ENCODE results near the gene ZNF670.
A peak's percentile ranks its signal among the peaks of the same experiment; 100 is the strongest.
"Not testable (repeated sequence)": the region's sequence is repeated elsewhere in the genome, so short reads cannot be mapped to it uniquely, and the experiment has no call there.

ZNF670 gene

DNA sequence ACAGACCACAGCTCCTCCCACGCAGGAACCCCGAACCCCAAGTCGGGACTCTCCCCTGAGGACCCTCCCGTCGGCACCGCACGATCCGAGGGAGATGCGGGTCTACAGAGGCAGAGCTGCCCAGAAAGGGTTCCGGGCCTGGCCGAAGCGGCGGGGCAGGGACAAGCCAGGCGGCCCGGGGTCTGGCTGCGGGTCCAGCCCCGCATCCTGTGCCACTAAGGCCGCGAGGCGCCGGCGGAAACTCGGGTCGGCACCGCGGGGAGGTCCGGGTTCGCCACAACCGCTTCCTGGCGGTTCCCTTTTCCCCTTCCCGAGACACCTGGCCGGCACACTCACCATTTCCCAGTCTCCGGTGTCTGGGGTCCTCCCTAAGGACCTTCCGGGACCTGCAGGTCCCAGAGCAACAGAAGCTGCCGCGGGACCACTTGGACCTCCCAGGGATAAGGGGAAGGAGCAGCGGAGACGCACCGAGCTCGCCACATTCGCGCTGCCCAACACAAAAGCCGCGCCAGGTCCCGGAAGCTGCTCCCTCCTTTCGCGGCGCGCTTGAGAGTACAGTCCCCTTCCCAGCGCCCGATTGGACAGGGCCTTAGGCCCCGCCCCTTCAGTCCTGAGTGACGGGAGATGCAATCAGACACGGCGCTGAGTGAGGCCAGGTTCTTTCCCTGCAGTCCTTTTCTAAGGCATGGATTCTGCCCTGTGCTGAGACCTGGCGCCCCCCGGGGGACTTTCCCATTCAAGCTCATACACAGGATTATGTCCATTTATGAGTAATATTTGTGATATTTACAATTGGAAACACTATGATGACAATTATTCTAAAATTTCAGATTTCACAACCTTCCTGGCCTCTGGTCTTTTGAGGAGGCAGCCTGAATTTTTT, at the start of gene ZNF670:
Gene ZNF670, minus strand, starts transcription at position 554 of the 883 bp plus-strand sequence. Its CDS starts 215 bp downstream, at position 339.
- H3K36me3 ChIP-seq (ENCODE audit: low read depth): no peaks in the 10 kb centered on the region
- TF ChIP-seq, protein P1, sequence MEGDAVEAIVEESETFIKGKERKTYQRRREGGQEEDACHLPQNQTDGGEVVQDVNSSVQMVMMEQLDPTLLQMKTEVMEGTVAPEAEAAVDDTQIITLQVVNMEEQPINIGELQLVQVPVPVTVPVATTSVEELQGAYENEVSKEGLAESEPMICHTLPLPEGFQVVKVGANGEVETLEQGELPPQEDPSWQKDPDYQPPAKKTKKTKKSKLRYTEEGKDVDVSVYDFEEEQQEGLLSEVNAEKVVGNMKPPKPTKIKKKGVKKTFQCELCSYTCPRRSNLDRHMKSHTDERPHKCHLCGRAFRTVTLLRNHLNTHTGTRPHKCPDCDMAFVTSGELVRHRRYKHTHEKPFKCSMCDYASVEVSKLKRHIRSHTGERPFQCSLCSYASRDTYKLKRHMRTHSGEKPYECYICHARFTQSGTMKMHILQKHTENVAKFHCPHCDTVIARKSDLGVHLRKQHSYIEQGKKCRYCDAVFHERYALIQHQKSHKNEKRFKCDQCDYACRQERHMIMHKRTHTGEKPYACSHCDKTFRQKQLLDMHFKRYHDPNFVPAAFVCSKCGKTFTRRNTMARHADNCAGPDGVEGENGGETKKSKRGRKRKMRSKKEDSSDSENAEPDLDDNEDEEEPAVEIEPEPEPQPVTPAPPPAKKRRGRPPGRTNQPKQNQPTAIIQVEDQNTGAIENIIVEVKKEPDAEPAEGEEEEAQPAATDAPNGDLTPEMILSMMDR (IDR thresholded peaks at IDR 0.05; ENCODE audit: poor library complexity, severe bottlenecking): peak; percentile 40
- peak; percentile 92 for DNase-seq (ENCODE audit: low spot score)
- peak within 1 kb of the TSS; percentile 24 for H3K27ac ChIP-seq (ENCODE audit: poor library complexity, severe bottlenecking)
- H3K4me1 ChIP-seq (ENCODE audit: insufficient read depth, poor library complexity, severe bottlenecking): peaks cover 3% of the 10 kb centered on the region
- H3K27me3 ChIP-seq (ENCODE audit: insufficient read depth, poor library complexity, severe bottlenecking): no peaks in the 10 kb centered on the region
- H3K9me3 ChIP-seq (ENCODE audit: severe bottlenecking): no peaks in the 10 kb centered on the region
- peak within 1 kb of the TSS; percentile 50 for H3K4me3 ChIP-seq (ENCODE audit: severe bottlenecking)
- peak; percentile 99 for ATAC-seq (ENCODE audit: low read depth)

DNA sequence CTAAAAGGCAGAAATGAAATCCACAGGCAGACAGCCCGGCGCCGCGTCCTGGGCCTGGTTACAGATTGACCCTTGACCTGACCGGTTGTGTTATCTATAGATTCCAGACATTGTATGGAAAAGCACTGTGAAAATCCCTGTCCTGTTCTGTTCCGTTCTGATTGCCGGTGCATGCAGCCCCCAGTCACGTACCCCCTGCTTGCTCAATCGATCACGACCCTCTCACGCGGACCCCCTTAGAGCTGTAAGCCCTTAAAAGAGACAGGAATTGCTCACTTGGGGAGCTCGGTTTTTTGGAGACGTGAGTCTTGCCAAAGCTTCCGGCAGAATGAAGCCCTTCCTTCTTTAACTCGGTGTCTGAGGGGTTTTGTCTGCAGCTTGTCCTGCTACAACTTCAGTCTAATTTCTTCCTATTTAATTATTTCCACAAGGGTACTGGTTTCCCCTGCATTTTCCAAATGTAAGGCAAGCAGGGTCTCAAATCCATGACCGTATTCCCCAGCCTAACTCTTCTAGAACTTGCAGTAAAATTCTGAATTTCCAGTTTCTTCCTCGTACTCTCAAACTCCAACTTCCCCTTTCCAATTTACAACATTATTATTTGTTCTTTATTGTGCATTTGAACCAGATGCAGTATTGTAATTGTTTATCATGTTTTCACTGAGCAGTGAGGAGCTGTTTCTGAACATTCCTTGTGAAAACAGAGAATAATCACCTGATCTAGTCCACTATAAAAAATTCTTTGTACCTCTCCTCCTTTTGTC, 49.1 kb upstream of the ZNF670 start:
- H3K27ac ChIP-seq (ENCODE audit: poor library complexity, severe bottlenecking); H3K4me1 ChIP-seq (ENCODE audit: insufficient read depth, poor library complexity, severe bottlenecking); DNase-seq (ENCODE audit: low spot score); H3K36me3 ChIP-seq (ENCODE audit: low read depth); H3K27me3 ChIP-seq (ENCODE audit: insufficient read depth, poor library complexity, severe bottlenecking); H3K4me3 ChIP-seq (ENCODE audit: severe bottlenecking); H3K9me3 ChIP-seq (ENCODE audit: severe bottlenecking); ATAC-seq (ENCODE audit: low read depth): not testable (repeated sequence)

DNA sequence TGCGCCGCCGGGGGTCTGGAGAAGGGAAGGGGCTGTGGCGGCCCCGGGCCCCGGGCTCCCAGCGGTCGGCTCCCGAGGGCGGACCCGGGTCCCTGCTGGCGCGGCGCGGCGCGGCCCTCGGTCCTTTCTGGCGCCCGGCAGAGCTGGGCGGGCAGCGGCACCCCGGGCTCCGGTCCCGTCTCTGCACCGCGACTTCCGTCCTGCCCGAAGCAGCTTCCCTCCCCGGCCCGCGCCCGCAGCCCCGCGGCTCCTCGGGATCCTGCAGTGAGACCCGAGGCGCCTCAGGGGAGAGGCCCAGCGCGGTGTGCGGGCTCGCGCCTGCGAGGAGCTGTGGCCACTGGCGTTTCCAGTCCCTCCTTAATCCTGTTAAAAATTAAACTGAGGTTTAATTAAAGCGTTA, 48.0 kb upstream of the ZNF670 start:
- not testable (repeated sequence) for H3K4me1 ChIP-seq (ENCODE audit: insufficient read depth, poor library complexity, severe bottlenecking); DNase-seq (ENCODE audit: low spot score); H3K9me3 ChIP-seq (ENCODE audit: severe bottlenecking); H3K27me3 ChIP-seq (ENCODE audit: insufficient read depth, poor library complexity, severe bottlenecking); H3K4me3 ChIP-seq (ENCODE audit: severe bottlenecking); H3K27ac ChIP-seq (ENCODE audit: poor library complexity, severe bottlenecking); H3K36me3 ChIP-seq (ENCODE audit: low read depth)
- ATAC-seq (ENCODE audit: low read depth): peak; percentile 70

DNA sequence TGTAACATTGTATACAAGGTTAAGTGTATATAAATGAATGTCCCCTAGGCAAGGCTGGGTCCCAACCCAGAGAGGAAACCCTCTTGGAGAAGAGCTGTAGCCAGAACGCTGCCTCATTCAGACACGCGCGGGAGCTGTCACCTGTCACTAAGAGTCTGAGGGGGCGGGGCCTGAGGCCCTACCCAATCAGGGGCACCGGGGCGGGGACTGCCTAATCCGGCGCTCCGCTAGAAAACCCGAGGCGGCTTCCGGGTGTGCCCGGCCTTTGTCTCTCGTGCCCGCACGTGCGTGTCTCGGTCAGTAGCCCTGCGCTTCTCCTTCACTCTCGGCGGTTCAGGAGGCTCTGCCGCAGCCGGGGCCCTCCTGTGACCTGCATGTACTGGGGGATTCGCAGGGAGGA, 47.6 kb upstream of the ZNF670 start:
- not testable (repeated sequence) for H3K36me3 ChIP-seq (ENCODE audit: low read depth); H3K4me1 ChIP-seq (ENCODE audit: insufficient read depth, poor library complexity, severe bottlenecking); DNase-seq (ENCODE audit: low spot score); H3K27me3 ChIP-seq (ENCODE audit: insufficient read depth, poor library complexity, severe bottlenecking); H3K4me3 ChIP-seq (ENCODE audit: severe bottlenecking); H3K9me3 ChIP-seq (ENCODE audit: severe bottlenecking); H3K27ac ChIP-seq (ENCODE audit: poor library complexity, severe bottlenecking)
- peak; percentile 97 for ATAC-seq (ENCODE audit: low read depth)

DNA sequence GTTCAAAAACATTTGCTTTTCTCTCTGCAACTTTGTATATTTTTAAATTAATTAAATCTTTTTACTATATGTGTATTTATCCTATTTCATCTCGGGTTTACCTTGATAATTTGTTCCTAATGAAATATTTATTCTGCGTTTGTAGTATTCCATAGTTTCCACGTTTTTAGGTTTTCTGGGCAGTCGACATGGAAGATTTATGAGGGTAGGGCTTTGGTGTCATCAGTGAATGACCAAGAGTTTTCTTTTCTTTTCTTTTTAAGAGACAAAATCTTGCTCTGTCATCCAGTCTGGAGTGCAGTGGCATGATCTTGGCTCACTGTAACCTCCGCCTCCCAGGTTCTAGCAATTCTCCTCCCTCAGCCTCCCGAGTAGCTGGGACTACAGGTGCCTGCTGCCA, 42.8 kb upstream of the ZNF670 start:
- Histone ChIP-seq H3K27ac (ENCODE audit: poor library complexity, severe bottlenecking) (no peak overlapping the region), H3K4me1 (ENCODE audit: insufficient read depth, poor library complexity, severe bottlenecking) (no peaks in the 10 kb centered on the region), H3K9me3 (ENCODE audit: severe bottlenecking) (no peaks in the 10 kb centered on the region), H3K27me3 (ENCODE audit: insufficient read depth, poor library complexity, severe bottlenecking) (no peaks in the 10 kb centered on the region), H3K36me3 (ENCODE audit: low read depth) (no peaks in the 10 kb centered on the region), H3K4me3 (ENCODE audit: severe bottlenecking) (no peak overlapping the region)
- DNase-seq (ENCODE audit: low spot score): no peak
- ATAC-seq (ENCODE audit: low read depth): no peak
- TF ChIP-seq, protein P1 (IDR thresholded peaks at IDR 0.05; ENCODE audit: poor library complexity, severe bottlenecking): no peak

DNA sequence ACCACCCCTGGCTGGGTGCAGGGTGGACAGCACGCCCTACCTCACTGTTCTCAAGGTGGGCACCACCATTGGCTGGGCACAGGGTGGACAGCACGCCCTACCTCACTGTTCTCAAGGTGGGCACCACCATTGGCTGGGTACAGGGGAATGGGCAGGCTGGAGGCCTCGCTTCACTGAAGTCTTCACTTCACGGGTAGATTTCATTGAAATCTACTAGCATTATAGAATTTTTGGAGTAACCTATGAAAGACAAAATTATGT, 41.7 kb upstream of the ZNF670 start:
- not testable (repeated sequence) for H3K27me3 ChIP-seq (ENCODE audit: insufficient read depth, poor library complexity, severe bottlenecking); H3K4me3 ChIP-seq (ENCODE audit: severe bottlenecking); H3K9me3 ChIP-seq (ENCODE audit: severe bottlenecking); DNase-seq (ENCODE audit: low spot score); H3K36me3 ChIP-seq (ENCODE audit: low read depth); ATAC-seq (ENCODE audit: low read depth); H3K4me1 ChIP-seq (ENCODE audit: insufficient read depth, poor library complexity, severe bottlenecking); H3K27ac ChIP-seq (ENCODE audit: poor library complexity, severe bottlenecking)
